Activated naive CD8-positive, alpha-beta T cell treated with anti-CD3 and anti-CD28 coated beads, Interleukin-2, amount 50 U/mL, for 16 hours (primary cell): Measurements from ENCODE around the gene PSMD3.

ENCODE experiments used
- DNase-seq: peaks from one replicate; pipeline ENCODE4 v3.0.0-alpha.2; 2020; ENCODE audit warnings: low read depth, low spot score

The PSMD3 gene

DNA sequence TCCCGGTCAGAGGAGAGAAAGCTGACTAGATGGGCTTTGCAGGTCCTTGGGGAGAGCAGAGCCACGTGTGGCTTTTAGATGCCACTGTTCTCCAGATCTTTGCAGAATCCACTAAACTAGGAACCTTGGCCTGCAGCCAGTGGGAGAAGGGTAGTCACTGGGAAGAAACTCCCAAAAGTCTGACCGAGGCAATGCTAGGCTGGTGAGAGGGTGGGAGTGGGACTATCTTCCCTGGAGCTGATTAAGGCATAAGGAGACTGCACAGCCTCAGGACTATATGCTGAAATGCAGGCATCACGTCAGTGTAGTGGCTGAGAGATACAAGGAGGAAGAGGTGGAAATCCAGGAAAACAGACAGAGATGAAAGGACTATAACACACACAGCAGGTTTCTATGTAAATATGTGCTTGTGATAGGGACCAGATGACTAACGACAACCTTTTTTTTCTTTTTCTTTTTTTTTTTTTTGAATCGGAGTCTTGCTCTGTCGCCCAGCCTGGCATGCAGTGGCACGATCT is 20.0 kb upstream of the PSMD3 start:
- DNase-seq = no peak

DNA sequence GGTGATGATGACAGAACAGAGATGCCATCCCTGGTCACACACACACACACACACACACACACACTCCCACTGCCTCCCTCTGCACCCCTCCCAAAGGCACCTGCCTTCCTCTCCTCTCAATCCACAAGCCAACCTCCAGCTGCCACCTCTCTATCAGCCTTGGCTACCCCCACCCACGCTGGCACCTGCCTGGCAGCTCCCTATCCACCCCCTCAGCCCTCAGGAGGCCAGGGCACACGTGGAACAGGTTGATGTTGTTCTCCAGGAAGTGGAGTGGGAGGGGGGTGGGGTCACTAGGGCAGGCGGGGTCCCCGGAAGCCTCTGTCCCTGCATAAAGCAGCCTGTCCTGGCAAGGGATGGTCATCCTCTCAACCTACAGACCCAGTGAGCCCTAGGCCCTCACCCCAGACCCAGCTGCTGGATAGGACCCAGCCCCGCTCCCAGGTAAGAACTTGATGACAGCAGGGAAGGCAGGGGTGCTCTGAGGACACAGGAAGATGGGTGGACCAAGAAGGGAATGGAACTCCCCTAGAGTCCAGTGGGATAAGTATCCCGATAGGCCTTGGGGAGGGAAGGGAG is 17.9 kb upstream of the PSMD3 start, which contains the start of gene GSDMA:
Gene GSDMA (plus strand): TSS at position 363 of the 579 bp plus-strand sequence. CDS start 2,684 bp downstream, outside the sequence.
- no peak for DNase-seq

DNA sequence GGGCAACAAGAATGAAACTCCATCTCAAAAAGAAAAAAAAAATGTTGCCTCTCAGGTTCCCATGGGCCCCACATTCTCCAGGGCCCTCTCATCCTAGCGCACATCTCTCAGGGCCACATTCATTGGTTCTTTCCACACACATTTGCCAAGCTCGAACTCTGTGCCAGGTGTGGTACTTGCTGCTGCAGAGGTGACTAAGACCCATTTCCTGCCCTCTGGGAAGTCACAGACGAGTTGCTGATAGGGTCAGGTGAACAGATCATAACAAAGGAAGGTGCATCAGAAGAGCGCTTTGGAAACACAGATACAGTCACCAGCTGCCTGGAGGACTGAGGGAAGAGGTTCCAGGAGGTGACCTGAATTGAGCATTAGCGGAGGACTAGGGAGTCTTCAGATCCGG is 16.8 kb upstream of the PSMD3 start:
- DNase-seq = no peak

DNA sequence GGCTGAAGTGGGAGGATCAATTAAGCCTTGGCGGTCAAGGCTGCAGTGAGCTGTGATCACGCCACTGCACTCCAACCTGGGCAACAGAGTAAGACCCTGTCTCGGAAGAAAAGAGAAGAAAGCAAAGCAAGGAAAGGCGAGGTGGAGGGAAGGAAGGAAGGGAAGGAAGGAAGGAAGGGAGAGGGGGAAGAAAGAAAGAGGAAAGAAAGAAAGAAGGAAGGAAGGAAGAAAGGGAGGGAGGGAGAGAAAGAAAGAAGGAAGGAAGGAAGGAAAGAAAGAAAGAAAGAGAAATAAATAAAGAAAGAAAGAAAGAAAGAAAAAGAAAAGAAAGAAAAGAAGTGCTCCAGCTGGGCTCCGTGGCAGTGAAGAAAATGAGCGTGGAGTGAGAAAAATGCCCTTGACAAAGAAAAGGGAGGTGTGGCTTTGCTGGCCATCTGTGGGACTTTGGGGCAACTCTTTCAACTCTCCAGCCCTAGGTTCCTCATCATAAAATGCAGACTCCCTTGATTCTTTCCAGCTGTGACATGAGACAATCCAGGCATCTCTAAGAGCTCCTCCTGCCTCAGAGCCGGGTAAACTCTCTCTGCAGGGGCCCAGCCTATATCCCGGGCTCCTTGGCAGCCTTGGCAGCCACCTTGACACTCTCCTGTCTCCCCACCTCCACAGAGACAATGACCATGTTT is 15.4 kb upstream of the PSMD3 start:
- DNase-seq = no peak

DNA sequence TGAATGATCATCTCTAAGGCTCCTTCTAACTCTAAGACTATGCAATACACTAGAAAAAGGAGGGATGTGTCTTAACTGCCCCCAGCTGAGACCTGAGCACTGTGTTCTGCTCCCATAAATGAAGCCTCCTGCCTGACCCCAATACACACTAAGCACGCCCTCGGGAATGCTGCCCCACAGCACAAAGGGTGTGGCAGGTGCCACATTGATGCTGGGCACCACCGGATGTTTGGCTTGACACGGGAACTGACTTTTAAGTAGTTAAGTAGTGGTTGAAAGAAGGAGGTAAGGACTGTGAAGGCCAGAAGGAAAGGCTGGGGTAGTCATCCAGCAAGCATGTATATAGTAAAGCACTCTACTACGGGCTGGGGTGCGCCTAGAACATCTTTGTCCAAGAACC is 13.8 kb upstream of the PSMD3 start:
- no peak for DNase-seq

DNA sequence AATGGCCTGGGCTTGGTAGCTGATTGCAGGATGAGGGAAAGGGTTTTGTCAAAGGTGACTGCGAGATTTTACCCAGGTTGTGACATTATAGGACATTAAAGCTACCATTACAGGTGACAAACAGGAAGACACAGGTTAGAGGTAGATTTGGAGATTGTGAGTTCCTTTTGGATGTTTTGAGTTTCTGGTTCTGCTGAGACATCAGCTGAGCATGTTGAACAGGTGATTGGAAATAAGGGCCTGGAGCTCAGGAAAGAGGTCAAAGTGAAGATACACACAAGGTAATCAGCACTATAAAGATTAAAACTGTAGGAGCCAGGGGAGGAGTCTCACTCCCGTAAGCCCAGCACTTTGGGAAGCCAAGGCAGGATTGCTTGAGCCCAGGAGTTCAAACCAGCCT is 11.8 kb upstream of the PSMD3 start:
- DNase-seq = no peak

DNA sequence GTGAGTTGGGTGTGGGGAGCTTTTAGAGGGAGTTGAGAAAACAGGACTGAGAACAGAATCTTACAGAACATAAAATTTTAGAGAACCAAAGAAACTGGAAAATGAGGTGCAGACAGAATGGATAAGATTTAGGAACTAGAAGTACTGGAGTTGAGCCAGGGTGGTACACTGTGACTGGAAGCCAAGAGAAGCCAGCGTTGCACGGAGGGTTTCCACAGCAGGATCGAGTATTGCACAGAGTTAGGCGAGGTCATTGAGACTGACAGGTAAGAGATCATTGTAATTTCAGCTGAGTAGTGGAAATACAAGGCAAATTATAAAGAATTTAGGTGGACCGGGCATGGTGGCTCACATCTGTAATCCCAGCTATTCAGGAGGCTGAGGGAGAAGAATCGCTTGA is 11.2 kb upstream of the PSMD3 start:
- no peak for DNase-seq

DNA sequence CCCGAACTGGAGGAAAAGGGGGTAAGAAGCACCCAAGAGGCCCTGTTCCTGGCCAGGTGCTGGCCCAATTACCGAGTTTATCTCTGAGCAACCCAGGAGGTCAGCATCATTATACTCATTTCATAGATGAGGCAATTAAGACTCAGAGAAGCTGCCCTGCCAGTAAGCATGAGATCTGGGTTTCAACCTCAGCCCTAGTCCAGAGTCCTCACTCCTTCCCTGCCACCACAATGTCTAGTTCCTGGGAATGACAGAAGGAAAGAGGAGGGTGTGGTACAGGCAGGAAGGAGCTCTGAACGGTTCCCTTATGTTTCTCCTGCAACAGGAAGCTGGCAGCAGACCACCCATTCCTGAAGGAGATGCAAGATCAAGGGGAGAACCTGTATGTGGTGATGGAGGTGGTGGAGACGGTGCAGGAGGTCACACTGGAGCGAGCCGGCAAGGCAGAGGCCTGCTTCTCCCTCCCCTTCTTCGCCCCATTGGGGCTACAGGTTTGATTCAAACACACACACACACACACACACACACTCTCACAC is 10.4 kb upstream of the PSMD3 start:
- DNase-seq = no peak

DNA sequence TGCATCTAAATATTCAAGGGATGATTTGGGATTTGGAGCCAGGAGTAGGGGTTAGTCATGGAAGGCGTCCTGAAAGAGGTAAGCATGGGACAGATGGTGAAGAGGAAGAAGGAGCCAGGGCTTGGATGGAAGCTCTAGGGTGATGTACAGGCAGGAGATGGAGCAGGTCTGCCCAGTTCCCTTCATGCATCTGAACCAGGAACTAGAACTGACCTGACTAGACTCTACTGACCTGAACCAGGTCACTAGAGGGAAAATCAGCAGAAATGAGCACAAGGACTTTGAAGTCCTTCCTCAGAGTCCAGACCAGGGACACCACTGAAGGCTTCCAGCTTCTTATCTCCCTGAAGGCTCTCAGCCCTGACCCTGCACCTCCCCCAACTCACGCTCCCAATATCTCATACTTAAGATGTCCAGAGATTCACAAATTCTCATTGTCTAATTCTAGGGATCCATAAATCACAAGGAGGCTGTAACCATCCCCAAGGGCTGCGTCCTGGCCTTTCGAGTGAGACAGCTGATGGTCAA is 9.5 kb upstream of the PSMD3 start:
- DNase-seq = no peak

DNA sequence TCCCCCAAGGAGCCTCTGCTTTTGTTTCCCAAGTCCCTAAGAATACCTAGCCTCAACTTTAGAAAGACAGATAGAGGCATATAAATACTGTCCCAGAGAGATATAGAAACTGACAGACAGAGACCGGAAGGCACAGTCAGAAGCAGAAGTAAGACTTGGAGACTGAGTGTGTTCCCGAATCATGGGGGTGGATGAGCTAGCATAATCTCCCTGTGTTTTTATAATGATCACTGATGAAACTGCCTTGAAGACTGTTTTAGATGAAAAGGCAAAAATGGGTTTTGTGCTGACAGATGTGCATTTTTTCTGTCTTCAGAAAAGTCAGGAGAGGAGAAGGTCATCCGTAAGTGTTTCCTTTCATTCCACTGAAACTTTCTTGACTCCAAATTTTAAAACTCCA is 8.3 kb upstream of the PSMD3 start:
- DNase-seq = no peak

DNA sequence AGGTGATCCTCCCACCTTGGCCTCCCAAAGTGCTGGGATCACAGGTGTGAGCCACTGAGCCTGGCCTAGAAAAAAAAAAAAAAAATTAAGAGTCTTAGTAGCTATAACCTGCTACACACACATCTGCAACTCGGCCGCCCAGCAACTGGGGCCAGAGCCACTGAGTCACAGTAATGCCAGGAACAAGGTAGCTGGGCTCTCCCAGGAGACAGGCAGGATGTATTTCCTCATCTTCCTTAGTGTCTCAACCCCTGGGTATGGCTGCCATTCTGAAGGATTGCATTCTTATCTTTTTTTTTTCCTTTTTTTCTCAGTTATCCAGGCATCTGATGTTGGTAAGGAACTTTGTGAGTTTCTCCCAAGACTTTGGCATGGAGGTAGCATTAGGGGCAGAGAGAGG is 7.1 kb upstream of the PSMD3 start:
- DNase-seq = no peak

DNA sequence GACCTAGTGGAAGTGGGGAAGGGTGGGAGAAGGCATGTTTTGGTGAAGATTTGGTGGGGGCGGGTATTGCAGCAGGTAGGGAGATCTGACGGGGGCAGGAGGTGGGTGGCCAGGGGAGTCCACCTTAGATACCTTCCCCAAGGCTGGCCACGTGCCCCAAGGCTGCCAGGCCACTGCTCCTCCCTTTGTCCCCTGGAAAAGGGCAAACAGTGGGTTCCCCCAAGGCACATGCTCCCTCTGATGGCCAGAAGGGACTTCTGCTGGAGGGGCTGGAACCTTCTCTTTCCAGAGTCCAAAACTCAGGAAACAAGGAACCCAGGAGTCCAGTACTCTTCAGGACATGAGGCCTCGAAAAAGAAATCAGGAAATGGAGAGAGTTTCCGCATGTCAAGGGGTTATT is 6.2 kb upstream of the PSMD3 start:
- no peak for DNase-seq

DNA sequence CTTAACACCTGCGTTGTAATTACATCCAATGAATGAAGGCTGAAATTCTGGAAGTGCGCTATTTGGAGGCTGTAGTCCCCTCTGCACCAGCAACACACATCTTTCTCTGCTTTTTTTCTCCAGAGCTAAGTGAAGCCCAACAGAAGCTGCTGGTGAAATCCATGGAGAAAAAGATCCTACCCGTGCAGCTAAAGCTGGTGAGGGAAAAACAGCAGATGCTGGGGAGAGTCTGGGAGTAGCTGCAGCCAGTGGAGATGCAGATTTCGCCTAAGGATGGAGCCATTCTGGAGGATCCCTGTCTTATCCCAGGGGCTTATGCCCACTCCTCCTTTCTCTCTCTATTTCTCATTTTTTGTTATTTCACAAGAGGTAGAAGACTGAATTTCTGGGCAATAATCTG is 4.8 kb upstream of the PSMD3 start:
- DNase-seq = no peak

DNA sequence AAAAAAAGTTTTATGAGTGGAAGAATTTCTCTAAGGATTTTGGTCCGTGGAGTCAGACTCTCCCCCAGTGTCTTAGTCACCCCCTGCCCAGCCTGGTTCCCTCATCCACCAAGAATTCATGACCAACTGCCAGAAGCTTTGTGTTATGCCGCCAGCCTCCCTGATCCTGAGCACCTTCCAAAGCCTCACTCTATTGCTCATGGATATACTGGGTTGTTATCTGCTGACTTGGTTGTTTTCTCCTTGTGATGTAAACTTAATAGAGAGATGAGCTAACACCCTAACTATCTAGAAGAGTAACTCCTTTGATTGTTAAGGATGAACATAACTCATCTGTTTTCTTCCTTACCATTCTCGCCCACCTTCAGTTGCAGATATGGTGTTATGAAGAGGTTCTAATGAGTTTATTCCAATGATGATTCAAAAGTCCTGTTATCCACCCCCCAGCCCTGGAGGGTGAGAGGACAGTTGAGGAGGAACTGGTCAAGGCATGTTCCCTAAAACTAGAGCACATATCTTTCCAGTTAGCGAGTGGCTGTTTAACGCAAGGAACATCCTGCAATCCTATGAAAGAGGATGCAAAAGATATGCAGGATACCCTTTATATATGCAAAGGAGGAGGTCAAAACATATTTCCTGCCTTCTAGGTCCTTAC is 1.5 kb upstream of the PSMD3 start:
- DNase-seq = no peak

DNA sequence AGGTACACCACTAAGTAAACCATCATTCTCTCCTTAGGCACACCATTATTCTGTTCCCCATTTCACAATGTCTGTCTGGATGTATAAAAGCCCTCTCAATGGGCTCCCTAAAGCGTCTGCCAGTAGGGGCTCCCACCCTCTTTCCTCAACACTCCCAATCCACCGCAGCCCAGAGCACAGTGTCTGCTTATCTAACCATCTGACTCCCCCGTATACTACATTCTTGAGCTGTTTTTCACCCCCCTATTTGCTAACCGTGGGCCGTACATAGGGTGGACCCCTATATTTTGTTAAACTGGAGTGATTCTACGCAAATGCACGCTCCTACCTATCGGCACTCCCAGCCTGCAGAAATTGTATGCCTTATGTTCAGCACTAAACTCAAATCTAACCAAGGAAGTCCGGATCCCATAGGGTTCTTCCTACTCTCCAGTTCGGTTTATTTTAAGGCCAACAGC is 685 bp upstream of the PSMD3 start:
- no peak for DNase-seq

DNA sequence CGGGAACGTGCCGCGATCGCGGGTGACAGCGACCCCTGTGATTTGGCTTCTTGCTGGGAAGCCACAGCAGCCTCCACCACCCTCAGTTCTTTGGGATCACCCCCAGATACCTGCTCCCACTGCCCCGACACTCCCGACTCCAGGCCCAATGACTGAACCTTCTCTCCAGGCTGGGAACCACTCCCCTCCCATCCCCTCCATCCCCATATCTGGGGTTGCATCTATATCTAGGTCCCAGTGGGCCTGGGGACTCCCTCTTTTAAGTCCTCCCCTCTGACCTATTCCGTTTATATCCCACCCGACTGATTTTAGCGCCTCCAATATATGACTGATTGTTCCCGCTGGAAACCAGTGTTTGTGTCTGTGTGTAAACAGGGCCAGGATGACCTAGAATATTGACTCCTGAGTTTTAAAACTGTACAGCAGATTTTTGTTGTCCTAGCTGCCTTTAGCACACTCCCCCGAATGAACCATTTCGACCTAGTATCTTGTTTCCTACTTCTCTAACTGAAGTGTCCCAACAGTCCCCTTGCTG is 667 bp downstream of the PSMD3 start:
- DNase-seq = no peak

DNA sequence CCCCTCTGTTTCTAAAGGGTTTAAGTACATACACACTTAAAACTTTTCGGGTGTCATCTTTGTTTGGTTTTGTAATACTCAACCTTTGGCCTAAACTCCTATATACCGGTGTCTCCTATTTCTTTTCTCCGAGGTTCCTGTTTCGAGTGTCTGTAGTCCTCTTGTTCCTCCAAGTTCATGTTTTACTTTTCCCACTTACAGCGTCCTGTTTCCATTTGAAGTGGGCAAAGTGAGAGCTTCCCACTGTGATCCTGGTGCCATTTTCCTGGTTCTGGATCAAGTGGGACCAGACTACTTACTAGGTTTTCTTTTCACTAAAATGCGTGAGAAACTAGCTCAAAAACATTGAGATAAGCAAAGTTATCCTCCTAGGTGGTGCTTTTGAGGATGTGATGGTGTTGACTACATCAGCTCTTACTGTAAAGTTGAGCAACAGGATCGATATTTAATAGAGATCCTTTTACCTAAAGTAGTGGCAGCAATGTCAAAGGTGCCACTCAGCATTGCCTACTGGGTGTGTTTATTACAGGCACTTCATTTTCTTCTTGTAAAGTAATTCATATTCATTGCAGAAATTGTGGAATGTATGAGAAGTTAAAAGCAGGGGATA is 1.3 kb downstream of the PSMD3 start:
- DNase-seq = no peak

DNA sequence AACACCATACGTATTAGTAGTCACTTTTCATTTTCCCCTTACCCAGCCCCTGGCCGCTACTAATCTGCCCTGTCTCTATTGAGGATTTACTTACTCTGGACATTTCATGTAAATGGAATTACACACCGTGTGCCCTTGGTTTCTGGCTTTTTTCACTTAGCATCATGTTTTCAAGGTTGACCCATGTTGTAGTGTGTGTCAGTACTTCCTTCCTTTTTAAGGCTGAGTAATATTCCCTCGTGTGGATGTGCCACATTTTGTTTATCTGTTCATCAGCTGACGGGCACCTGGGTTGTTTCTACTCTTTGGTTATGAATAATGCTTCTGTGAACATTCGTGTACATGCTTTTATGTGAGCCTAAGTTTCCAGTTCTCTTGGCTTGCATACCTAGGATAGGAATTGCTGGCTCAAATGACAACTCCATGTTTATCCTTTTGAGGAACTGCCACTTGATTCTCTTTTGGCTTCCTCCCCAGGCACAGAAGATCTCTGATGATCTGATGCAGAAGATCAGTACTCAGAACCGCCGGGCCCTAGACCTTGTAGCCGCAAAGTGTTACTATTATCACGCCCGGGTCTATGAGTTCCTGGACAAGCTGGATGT is 7.7 kb downstream of the PSMD3 start:
- no peak for DNase-seq

DNA sequence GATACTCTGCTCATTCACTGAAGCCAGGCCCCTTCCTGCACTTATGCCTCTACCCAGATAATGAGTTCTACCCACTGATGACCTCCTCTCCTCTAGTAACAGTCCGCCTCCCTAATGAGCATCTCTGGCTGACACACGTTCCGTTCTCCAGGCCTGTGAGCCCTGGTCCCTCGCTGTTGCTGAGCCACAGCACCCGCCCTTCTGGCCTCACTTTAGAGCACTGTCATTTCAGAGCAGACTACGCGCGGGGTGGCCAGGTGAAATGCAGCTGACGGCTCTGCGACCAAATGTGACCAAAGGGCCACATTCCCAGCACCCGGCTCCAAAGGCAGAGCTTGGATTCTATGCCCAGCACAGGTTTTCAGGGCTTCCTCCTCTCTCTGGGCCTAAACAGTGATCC is 13.8 kb downstream of the PSMD3 start:
- no peak for DNase-seq

DNA sequence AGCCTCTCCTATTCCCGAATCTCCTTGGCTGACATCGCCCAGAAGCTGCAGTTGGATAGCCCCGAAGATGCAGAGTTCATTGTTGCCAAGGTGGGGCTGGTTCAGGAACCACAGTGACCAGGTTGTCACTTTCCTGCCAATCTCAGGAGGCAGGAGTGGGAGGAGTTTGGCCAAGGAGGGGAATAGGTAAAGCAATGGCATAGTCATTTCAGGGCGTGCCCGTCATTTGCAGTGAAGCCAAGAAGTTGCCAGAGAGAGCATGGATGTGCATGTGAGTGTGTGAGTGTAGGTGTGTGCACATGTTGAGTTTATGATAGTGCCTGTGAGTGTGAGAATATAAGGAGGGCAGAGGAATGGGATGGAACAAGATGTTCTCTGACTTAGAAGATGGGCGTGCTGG is 14.8 kb downstream of the PSMD3 start:
- no peak for DNase-seq

DNA sequence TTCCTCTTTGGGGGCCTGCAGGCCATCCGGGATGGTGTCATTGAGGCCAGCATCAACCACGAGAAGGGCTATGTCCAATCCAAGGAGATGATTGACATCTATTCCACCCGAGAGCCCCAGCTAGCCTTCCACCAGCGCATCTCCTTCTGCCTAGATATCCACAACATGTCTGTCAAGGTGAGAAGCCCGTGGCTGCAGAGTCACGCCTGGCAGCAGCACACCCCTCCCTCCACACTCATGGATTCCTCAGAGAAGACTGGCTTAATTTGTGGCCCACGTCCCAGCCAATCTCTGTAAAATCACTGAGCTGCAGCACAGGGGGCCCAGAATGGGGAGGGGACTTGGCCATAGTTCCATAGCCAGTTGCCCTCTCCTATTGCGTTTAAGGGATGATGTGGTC is 15.6 kb downstream of the PSMD3 start:
- DNase-seq = no peak
